SK-N-SH (cell line): ENCODE measurements around the gene BICC1. TPM values are rescaled to one million over a fixed set of nuclear protein-coding genes. Genes with fewer than 3 reads are reported as not detected.

ENCODE experiments used
- CTCF ChIA-PET: fragments of 300-600, 350-600 bp; formaldehyde crosslinking; extraction: SDS; loops from one replicate; lab custom pipeline; 2021; lab: Yijun Ruan, JAX
- POLR2A ChIA-PET: fragments of 350-600 bp; sonication (Branson Sonifier 250); formaldehyde crosslinking; extraction: SDS; loops from one replicate; lab custom pipeline; 2020; ENCODE audit warnings: antibody characterized with exemption, inconsistent platforms; lab: Yijun Ruan, JAX
- DNase-seq: peaks from one replicate; pipeline ENCODE4 v3.0.0; 2012
- H2AFZ ChIP-seq: fragments of 200-600 bp; sonication (generic); 2 replicates; pipeline ENCODE4 v1.8.1; 2016; ENCODE audit warnings: antibody characterized with exemption, mild to moderate bottlenecking, low read depth
- H3F3A ChIP-seq: fragments of 200-600 bp; sonication (generic); replicated peaks from 2 replicates; pipeline ENCODE3; 2016; ENCODE audit warnings: antibody characterized with exemption, mild to moderate bottlenecking; ENCODE audit not compliant: insufficient read depth
- H3K27ac ChIP-seq, 2 experiments: fragments of 200-500 bp in 1 of 2; fragments of 200-600 bp in 1 of 2; sonication (Bioruptor generic) in 1 of 2; sonication (generic), shearing (Covaris generic) in 1 of 2; 2 replicates each; pipeline versions ENCODE4 v1.5.1 to v1.6.1; 2014 to 2016; ENCODE audit warnings: low read depth in 2 of 2, inconsistent platforms in 1 of 2, low read length in 1 of 2, mild to moderate bottlenecking in 1 of 2, mixed read lengths in 1 of 2
- H3K27me3 ChIP-seq: fragments of 200-600 bp; sonication (generic), shearing (Covaris generic); 2 replicates; pipeline ENCODE4 v1.6.1; 2016; ENCODE audit warnings: mixed run types; ENCODE audit not compliant: insufficient read depth
- H3K36me3 ChIP-seq, 2 experiments: fragments of 200-500 bp in 1 of 2; fragments of 200-600 bp in 1 of 2; sonication (Bioruptor generic) in 1 of 2; sonication (generic) in 1 of 2; replicated peaks in 1 of 2; 2 replicates each; pipeline versions ENCODE3 to v1.5.1; 2014 to 2016; ENCODE audit warnings: low read length in 1 of 2, mild to moderate bottlenecking in 1 of 2; ENCODE audit not compliant: insufficient read depth in 2 of 2, control insufficient read depth in 1 of 2
- H3K4me1 ChIP-seq, 2 experiments: fragments of 200-500 bp in 1 of 2; fragments of 200-600 bp in 1 of 2; sonication (Bioruptor generic) in 1 of 2; sonication (generic), shearing (Covaris generic) in 1 of 2; 2 replicates each; pipeline versions ENCODE4 v1.5.1 to v1.6.1; 2014 to 2016; ENCODE audit warnings: low read depth in 1 of 2, low read length in 1 of 2, mixed run types in 1 of 2; ENCODE audit not compliant: insufficient read depth in 2 of 2, control insufficient read depth in 1 of 2
- H3K4me2 ChIP-seq: fragments of 200-600 bp; sonication (generic), shearing (Covaris generic); 2 replicates; pipeline ENCODE4 v1.6.1; 2017; ENCODE audit warnings: mixed run types
- H3K4me3 ChIP-seq, 2 experiments: fragments of 200-500 bp in 1 of 2; fragments of 200-600 bp in 1 of 2; sonication (Bioruptor generic) in 1 of 2; sonication (generic), shearing (Covaris generic) in 1 of 2; 2 replicates each; pipeline versions ENCODE4 v1.5.1 to v1.8.1; 2014 to 2016; ENCODE audit warnings: low read depth in 2 of 2, inconsistent platforms in 1 of 2, low read length in 1 of 2, mild to moderate bottlenecking in 1 of 2, mixed read lengths in 1 of 2, moderate library complexity in 1 of 2
- H3K79me2 ChIP-seq: fragments of 200-600 bp; sonication (generic); 2 replicates; pipeline ENCODE4 v1.8.1; 2017; ENCODE audit warnings: mild to moderate bottlenecking; ENCODE audit not compliant: insufficient read depth
- H3K9ac ChIP-seq: fragments of 200-600 bp; sonication (generic); 2 replicates; pipeline ENCODE4 v1.6.1; 2017; ENCODE audit warnings: mixed run types
- H3K9me2 ChIP-seq: fragments of 200-600 bp; sonication (generic); 2 replicates; pipeline ENCODE4 v1.6.1; 2017; ENCODE audit warnings: mixed run types
- H3K9me3 ChIP-seq: fragments of 200-600 bp; sonication (generic); 2 replicates; pipeline ENCODE4 v1.6.1; 2017; ENCODE audit warnings: mixed run types, mild to moderate bottlenecking, moderate library complexity
- H4K20me1 ChIP-seq: fragments of 200-600 bp; sonication (generic); 2 replicates; pipeline ENCODE4 v1.6.1; 2017; ENCODE audit warnings: mild to moderate bottlenecking, mixed run types; ENCODE audit not compliant: insufficient read depth
- FOSL2 ChIP-seq: IDR thresholded peaks from 2 replicates; pipeline ENCODE4 v1.4.0; 2012; ENCODE audit warnings: low read depth, mild to moderate bottlenecking, moderate library complexity, borderline replicate concordance
- FOXJ3 ChIP-seq: sonication (generic); formaldehyde crosslinking; IDR thresholded peaks from 2 replicates; pipeline ENCODE4 v1.5.1; 2020; ENCODE audit warnings: mild to moderate bottlenecking, missing genetic modification reagents
- GABPA ChIP-seq: IDR thresholded peaks from 2 replicates; pipeline ENCODE4 v1.4.0; 2012; ENCODE audit warnings: low read depth, mild to moderate bottlenecking
- JUND ChIP-seq: IDR thresholded peaks from 2 replicates; pipeline ENCODE4 v1.4.0; 2012
- MAX ChIP-seq: IDR thresholded peaks from 2 replicates; pipeline ENCODE4 v1.4.0; 2012; ENCODE audit warnings: low read depth
- MXI1 ChIP-seq: IDR thresholded peaks from 2 replicates; pipeline ENCODE4 v1.6.1; 2012; ENCODE audit warnings: mild to moderate bottlenecking, low read depth, low read length, improper control_type of control experiment
- NFIC ChIP-seq: IDR thresholded peaks from 2 replicates; pipeline ENCODE4 v1.4.0; 2012; ENCODE audit warnings: borderline replicate concordance
- PBX3 ChIP-seq: IDR thresholded peaks from 2 replicates; pipeline ENCODE4; 2012
- SIN3A ChIP-seq: IDR thresholded peaks from 2 replicates; pipeline ENCODE4 v1.6.1; 2012; ENCODE audit warnings: low read depth, mild to moderate bottlenecking, low read length, moderate library complexity, borderline replicate concordance
- SMC3 ChIP-seq: IDR thresholded peaks from 2 replicates; pipeline ENCODE4 v1.6.1; 2012; ENCODE audit warnings: low read depth, low read length, improper control_type of control experiment
- TCF12 ChIP-seq: IDR thresholded peaks from 2 replicates; pipeline ENCODE4 v1.4.0; 2012
- TEAD4 ChIP-seq: IDR thresholded peaks from 2 replicates; pipeline ENCODE4 v1.4.0; 2012; ENCODE audit warnings: mild to moderate bottlenecking, borderline replicate concordance; ENCODE audit not compliant: insufficient read depth
- USF1 ChIP-seq: IDR thresholded peaks from 2 replicates; pipeline ENCODE4 v1.4.0; 2012; ENCODE audit warnings: low read depth, borderline replicate concordance
- ZBTB33 ChIP-seq: IDR thresholded peaks from 2 replicates; pipeline ENCODE4 v1.4.0; 2012; ENCODE audit warnings: low read depth, borderline replicate concordance
- WGBS: methylation state at CpG from one replicate; pipeline ENCODE4 v1.1.6; 2017; ENCODE audit warnings: low lambda C conversion rate; 5-methylcytosine and 5-hydroxymethylcytosine counted together
- polyA plus RNA-seq, 3 experiments: library from polyadenylated mRNA; depleted of rRNA; stranded (reverse); fragments of >200 nt; gene quantifications; 2 replicates each; pipeline ENCODE4 v1.2.3, GENCODE V29; 2012

The BICC1 gene
- polyA plus RNA-seq, 1 of the 3 experiments (the other 2 are of a cell fraction) = 1.5 TPM

- TF ChIP-seq SIN3A (no peak), FOSL2 (no peak)
These were observed 60.5 kb downstream of the BICC1 start (continued) for GRCh38 chr10:58573144-58573543.

GRCh38 chr10:58574058-58574457 is 61.4 kb downstream of the BICC1 start:
- H3K4me3 ChIP-seq = no peak overlapping the region
- no peak for DNase-seq
- H3K27ac ChIP-seq = peak overlapping the region; percentile 30 to 91; a peak in 3 of 4 replicates
- H3K9ac ChIP-seq = no peak overlapping the region
- H2AFZ ChIP-seq = no peak overlapping the region
- no peaks in the 10 kb centered on the region for H3K36me3 ChIP-seq
- no peaks in the 10 kb centered on the region for H3F3A ChIP-seq
- CTCF ChIA-PET = no interaction called here
- no peaks in the 10 kb centered on the region for H3K27me3 ChIP-seq
- peaks cover 16% of the 10 kb centered on the region for H3K79me2 ChIP-seq
- 0 out of 2 replicates have a peak overlapping the region, but pooled peaks have one; percentile 12 for H3K4me2 ChIP-seq
- 24% methylated on average over 1 of the region's 1 CpG for WGBS
- H3K9me3 ChIP-seq = peaks cover 3% of the 10 kb centered on the region; the same call in 1 of the 2 replicates
- POLR2A ChIA-PET = no interaction called here
- H3K9me2 ChIP-seq = no peaks in the 10 kb centered on the region
- TF ChIP-seq TEAD4 = no peak
- TF ChIP-seq MAX = peak; percentile 53; the same call in 1 of the 2 replicates
- no peak for TF ChIP-seq FOXJ3
- TF ChIP-seq USF1 = peak; percentile 54; the same call in 1 of the 2 replicates
- no peak for TF ChIP-seq SMC3
- no peak for TF ChIP-seq NFIC
- peak; percentile 7; the same call in 1 of the 2 replicates for TF ChIP-seq PBX3
- TF ChIP-seq JUND = no peak
- no peak for TF ChIP-seq MXI1
- TF ChIP-seq TCF12 = peak; percentile 78
- H3K4me1 ChIP-seq = peaks cover 0 to 26% of the 10 kb centered on the region in 2 experiments; a peak in 3 of 4 replicates
- H4K20me1 ChIP-seq = no peaks in the 10 kb centered on the region

GRCh38 chr10:58575491-58575890 is 62.8 kb downstream of the BICC1 start:
- CTCF ChIA-PET = no interaction called here
- no peaks in the 10 kb centered on the region for H3K36me3 ChIP-seq

More at GRCh38 chr10:58575491-58575890, 62.8 kb downstream of the BICC1 start:
- Histone ChIP-seq H3K9me3 (peaks cover 3% of the 10 kb centered on the region; the same call in 1 of the 2 replicates), H3F3A (no peaks in the 10 kb centered on the region), H3K9ac (no peak overlapping the region), H4K20me1 (no peaks in the 10 kb centered on the region), H3K27me3 (no peaks in the 10 kb centered on the region), H3K4me3 (no peak overlapping the region), H3K4me2 (no peak overlapping the region), H3K9me2 (no peaks in the 10 kb centered on the region), H3K27ac (no peak overlapping the region; a peak in 1 of 4 replicates), H2AFZ (no peak overlapping the region), H3K4me1 (peaks cover 0 to 27% of the 10 kb centered on the region in 2 experiments; a peak in 3 of 4 replicates), H3K79me2 (peaks cover 16% of the 10 kb centered on the region)
- POLR2A ChIA-PET = no interaction called here
- 91% methylated on average over 4 of the region's 4 CpGs for WGBS
- no peak for DNase-seq
- TF ChIP-seq ZBTB33 = no peak
- no peak for TF ChIP-seq GABPA
- no peak for TF ChIP-seq TEAD4
